Suprapubic skin (tissue), 4 donors: Measurements from ENCODE around the gene PRR13. TPM values are rescaled to one million over a fixed set of nuclear protein-coding genes. Genes with fewer than 3 reads are reported as not detected.
"Not testable (repeated sequence)": the region's sequence is repeated elsewhere in the genome, so short reads cannot be mapped to it uniquely, and the experiment has no call there.

ENCODE experiments used
- DNase-seq, 2 donors: peaks; one replicate each; pipeline ENCODE4 v3.0.0-alpha.2; 2019; ENCODE audit warnings: low spot score in 2 of 2
- H3K27ac ChIP-seq: fragments of 200-600 bp; sonication (generic); one replicate; pipeline ENCODE4 v1.5.1; 2019
- H3K27me3 ChIP-seq: fragments of 200-600 bp; sonication (generic); one replicate; pipeline ENCODE4 v1.5.1; 2019
- H3K36me3 ChIP-seq: fragments of 200-600 bp; sonication (generic); one replicate; pipeline ENCODE4 v1.5.1; 2019
- H3K4me1 ChIP-seq: fragments of 200-600 bp; sonication (generic); one replicate; pipeline ENCODE4 v1.5.1; 2019
- H3K4me3 ChIP-seq: fragments of 200-600 bp; sonication (generic); one replicate; pipeline ENCODE4 v1.5.1; 2019; ENCODE audit warnings: mild to moderate bottlenecking
- H3K9me3 ChIP-seq: fragments of 200-600 bp; sonication (generic); one replicate; pipeline ENCODE4 v1.5.1; 2019
- EP300 ChIP-seq: sonication (generic); formaldehyde crosslinking; IDR thresholded peaks from one replicate; pipeline ENCODE4 v1.6.1; 2017; ENCODE audit warnings: antibody characterized with exemption
- POLR2A ChIP-seq, 2 donors: fragments of 450-650 bp; IDR thresholded peaks; one replicate each; pipeline ENCODE4 v1.6.1; 2017; ENCODE audit warnings: antibody characterized with exemption in 2 of 2, mild to moderate bottlenecking in 2 of 2, moderate library complexity in 2 of 2
- POLR2AphosphoS5 ChIP-seq, 3 donors: sonication (generic); formaldehyde crosslinking; IDR thresholded peaks; one replicate each; pipeline ENCODE4 v1.6.1; 2017; ENCODE audit warnings: antibody characterized with exemption in 3 of 3
- WGBS: methylation state at CpG from one replicate; pipeline ENCODE4 v1.1.5; 2018; 5-methylcytosine and 5-hydroxymethylcytosine counted together
- total RNA-seq, 4 donors: library from RNA; depleted of rRNA; stranded (reverse); fragments of >200 nt; gene quantifications; one replicate each; pipeline ENCODE4 v1.1.0, GENCODE V29; 2016
- TF ChIP-seq, protein P1 (sequence below), 2 donors: fragments of 200-600 bp in 1 of 2; fragments of 450-650 bp in 1 of 2; sonication (generic) in 1 of 2; IDR thresholded peaks; one replicate each; pipeline ENCODE4 v1.5.1; 2016 to 2019; ENCODE audit warnings: antibody characterized with exemption in 2 of 2, mild to moderate bottlenecking in 1 of 2, moderate library complexity in 1 of 2

The PRR13 gene, protein sequence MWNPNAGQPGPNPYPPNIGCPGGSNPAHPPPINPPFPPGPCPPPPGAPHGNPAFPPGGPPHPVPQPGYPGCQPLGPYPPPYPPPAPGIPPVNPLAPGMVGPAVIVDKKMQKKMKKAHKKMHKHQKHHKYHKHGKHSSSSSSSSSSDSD
- total RNA-seq, result 10 to 100 TPM; 40.7 to 77.9 (median 57.4) TPM

GRCh38 chr12:53441040-53441833 lies at the start of gene PRR13:
TSS of gene PRR13 (plus strand) at chr12:53441734. CDS start at chr12:53442715, 981 bp downstream.
- peaks cover 37% of the 10 kb centered on the region for H3K4me1 ChIP-seq
- TF ChIP-seq, protein P1, sequence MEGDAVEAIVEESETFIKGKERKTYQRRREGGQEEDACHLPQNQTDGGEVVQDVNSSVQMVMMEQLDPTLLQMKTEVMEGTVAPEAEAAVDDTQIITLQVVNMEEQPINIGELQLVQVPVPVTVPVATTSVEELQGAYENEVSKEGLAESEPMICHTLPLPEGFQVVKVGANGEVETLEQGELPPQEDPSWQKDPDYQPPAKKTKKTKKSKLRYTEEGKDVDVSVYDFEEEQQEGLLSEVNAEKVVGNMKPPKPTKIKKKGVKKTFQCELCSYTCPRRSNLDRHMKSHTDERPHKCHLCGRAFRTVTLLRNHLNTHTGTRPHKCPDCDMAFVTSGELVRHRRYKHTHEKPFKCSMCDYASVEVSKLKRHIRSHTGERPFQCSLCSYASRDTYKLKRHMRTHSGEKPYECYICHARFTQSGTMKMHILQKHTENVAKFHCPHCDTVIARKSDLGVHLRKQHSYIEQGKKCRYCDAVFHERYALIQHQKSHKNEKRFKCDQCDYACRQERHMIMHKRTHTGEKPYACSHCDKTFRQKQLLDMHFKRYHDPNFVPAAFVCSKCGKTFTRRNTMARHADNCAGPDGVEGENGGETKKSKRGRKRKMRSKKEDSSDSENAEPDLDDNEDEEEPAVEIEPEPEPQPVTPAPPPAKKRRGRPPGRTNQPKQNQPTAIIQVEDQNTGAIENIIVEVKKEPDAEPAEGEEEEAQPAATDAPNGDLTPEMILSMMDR (IDR thresholded peaks at IDR 0.05), result no peak
- TF ChIP-seq EP300 (no peak), POLR2AphosphoS5 (IDR thresholded peaks at IDR 0.05) (peak; percentile 42 to 97 (median 85)), POLR2A (IDR thresholded peaks at IDR 0.05) (peak; percentile 91 to 95)
- DNase-seq, result peak; percentile 99
- peaks cover 23% of the 10 kb centered on the region for H3K36me3 ChIP-seq
- no peaks in the 10 kb centered on the region for H3K27me3 ChIP-seq
- H3K9me3 ChIP-seq, result no peaks in the 10 kb centered on the region
- peak within 1 kb of the TSS; percentile 93 for H3K27ac ChIP-seq
- WGBS, result 2% methylated on average over 31 of the region's 31 CpGs
- H3K4me3 ChIP-seq, result peak within 1 kb of the TSS; percentile 66

- no peaks in the 10 kb centered on the region for H3K27me3 ChIP-seq
- WGBS, result 87% methylated on average over 7 of the region's 7 CpGs
- H3K4me1 ChIP-seq, result peaks cover 20% of the 10 kb centered on the region
- H3K9me3 ChIP-seq, result no peaks in the 10 kb centered on the region
- H3K36me3 ChIP-seq, result peaks cover 30% of the 10 kb centered on the region
- TF ChIP-seq, protein P1 (IDR thresholded peaks at IDR 0.05), result no peak
- TF ChIP-seq POLR2AphosphoS5 (IDR thresholded peaks at IDR 0.05) (no peak), EP300 (no peak), POLR2A (IDR thresholded peaks at IDR 0.05) (no peak)
- no peak for DNase-seq
- H3K27ac ChIP-seq, result no peak overlapping the region
- H3K4me3 ChIP-seq, result no peak overlapping the region
Measured at GRCh38 chr12:53399896-53400295, 41.6 kb upstream of the PRR13 start.

GRCh38 chr12:53402351-53402750 lies 39.2 kb upstream of the PRR13 start:
- Histone ChIP-seq H3K36me3 (peaks cover 39% of the 10 kb centered on the region), H3K4me1 (peaks cover 17% of the 10 kb centered on the region)
- DNase-seq, H3K4me3 ChIP-seq, H3K27ac ChIP-seq, H3K9me3 ChIP-seq, H3K27me3 ChIP-seq: not testable (repeated sequence)
- 94% methylated on average over 16 of the region's 16 CpGs for WGBS

DNA sequence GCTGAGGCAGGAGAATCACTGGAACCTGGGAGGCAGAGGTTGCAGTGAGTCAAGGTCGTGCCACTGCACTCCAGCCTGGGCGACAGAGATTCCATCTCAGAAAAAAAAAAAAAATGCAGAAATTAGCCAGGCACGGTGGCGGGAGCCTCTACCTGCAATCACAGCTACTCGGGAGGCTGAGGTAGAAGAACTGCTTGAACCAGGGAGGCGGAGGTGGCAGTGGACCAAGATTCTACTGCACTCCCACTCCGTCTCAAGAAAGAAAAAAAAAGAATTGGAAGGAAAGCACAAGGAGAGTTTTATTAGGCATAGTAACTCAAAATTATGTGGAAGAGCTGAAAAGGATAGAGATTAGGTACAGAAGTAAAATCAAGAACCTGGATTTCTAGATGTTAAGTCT lies 38.7 kb upstream of the PRR13 start:
- no peak for DNase-seq
- peaks cover 14% of the 10 kb centered on the region for H3K4me1 ChIP-seq
- peaks cover 44% of the 10 kb centered on the region for H3K36me3 ChIP-seq
- 72% methylated on average over 7 of the region's 7 CpGs for WGBS
- no peak for TF ChIP-seq POLR2A (IDR thresholded peaks at IDR 0.05)
- no peak for TF ChIP-seq POLR2AphosphoS5 (IDR thresholded peaks at IDR 0.05)
- TF ChIP-seq, protein P1 (IDR thresholded peaks at IDR 0.05), result no peak
- no peak for TF ChIP-seq EP300
- H3K27me3 ChIP-seq, result no peaks in the 10 kb centered on the region
- no peak overlapping the region for H3K4me3 ChIP-seq
- no peak overlapping the region for H3K27ac ChIP-seq
- no peaks in the 10 kb centered on the region for H3K9me3 ChIP-seq

GRCh38 chr12:53410951-53411350 lies 30.6 kb upstream of the PRR13 start:
- H3K4me1 ChIP-seq, result peaks cover 15% of the 10 kb centered on the region
- H3K9me3 ChIP-seq, result no peaks in the 10 kb centered on the region
- no peaks in the 10 kb centered on the region for H3K27me3 ChIP-seq
- H3K27ac ChIP-seq, result no peak overlapping the region
- H3K36me3 ChIP-seq, result peaks cover 62% of the 10 kb centered on the region
- DNase-seq, result peak in 1 of 2 donors; percentile 55
- 93% methylated on average over 5 of the region's 5 CpGs for WGBS
- no peak overlapping the region for H3K4me3 ChIP-seq
- TF ChIP-seq EP300 (no peak), POLR2A (IDR thresholded peaks at IDR 0.05) (no peak), POLR2AphosphoS5 (IDR thresholded peaks at IDR 0.05) (no peak)
- TF ChIP-seq, protein P1 (IDR thresholded peaks at IDR 0.05), result no peak
